Epithelial cell of esophagus (primary cell): ENCODE data around the gene MINPP1.

Source experiments
- DNase-seq: peaks from one replicate; pipeline ENCODE4 v3.0.0; 2010; ENCODE audit warnings: low read depth
- H3K4me3 ChIP-seq: 2 replicates; pipeline ENCODE4 v1.5.1; 2011; ENCODE audit warnings: mild to moderate bottlenecking, low read length, control low read depth
- CTCF ChIP-seq: IDR thresholded peaks from 2 replicates; pipeline ENCODE4 v1.5.1; 2011; ENCODE audit warnings: low read depth, mild to moderate bottlenecking, low read length, control low read depth, inconsistent platforms; ENCODE audit not compliant: insufficient read depth; ENCODE audit errors: missing control alignments

MINPP1 gene

GRCh38 chr10:87503886-87504285 lies 807 bp upstream of the MINPP1 start:
- no peak for TF ChIP-seq CTCF
- DNase-seq, result peak; percentile 44
- H3K4me3 ChIP-seq, result peak overlapping the region; percentile 86

GRCh38 chr10:87504307-87504639 lies 420 bp upstream of the MINPP1 start:
- TF ChIP-seq CTCF, result no peak
- DNase-seq, result no peak
- peak overlapping the region; percentile 86 for H3K4me3 ChIP-seq

GRCh38 chr10:87505366-87506111 lies 846 bp downstream of the MINPP1 start:
- peak overlapping the region; percentile 86 for H3K4me3 ChIP-seq
- DNase-seq, result peak; percentile 74
- peak; percentile 61 for TF ChIP-seq CTCF

GRCh38 chr10:87506956-87507355 lies 2.3 kb downstream of the MINPP1 start:
- no peak overlapping the region for H3K4me3 ChIP-seq
- DNase-seq, result no peak
- TF ChIP-seq CTCF, result no peak

GRCh38 chr10:87507879-87508483 lies 3.3 kb downstream of the MINPP1 start:
- no peak for TF ChIP-seq CTCF
- DNase-seq, result no peak
- no peak overlapping the region for H3K4me3 ChIP-seq

GRCh38 chr10:87508837-87509236 lies 4.1 kb downstream of the MINPP1 start:
- H3K4me3 ChIP-seq, result no peak overlapping the region
- no peak for TF ChIP-seq CTCF
- no peak for DNase-seq

- no peak for TF ChIP-seq CTCF
- no peak for DNase-seq
- no peak overlapping the region for H3K4me3 ChIP-seq
Observed at GRCh38 chr10:87510025-87510424, 5.3 kb downstream of the MINPP1 start.
